Limb (tissue), 2 donors: ENCODE data around the gene TRMT1.
"Not testable (repeated sequence)": the region's sequence is repeated elsewhere in the genome, so short reads cannot be mapped to it uniquely, and the experiment has no call there.

Experiments used
- DNase-seq, 2 donors: peaks; one replicate each; pipeline ENCODE4 v3.0.0-alpha.2; 2016; ENCODE audit errors: extremely low spot score in 2 of 2

TRMT1 gene

GRCh38 chr19:13116282-13117175, at the start of gene TRMT1:
TSS of gene TRMT1 (minus strand) at chr19:13116740. CDS start at chr19:13116399, 341 bp downstream.
- peak; percentile 89 to 93 for DNase-seq

- DNase-seq: not testable (repeated sequence)
Measured at GRCh38 chr19:13166151-13166550, 49.6 kb upstream of the TRMT1 start.

- peak in 1 of 2 donors; percentile 32 for DNase-seq
Measured at GRCh38 chr19:13165162-13165997, 48.8 kb upstream of the TRMT1 start.

- DNase-seq: peak; percentile 80 to 87
Measured at GRCh38 chr19:13164343-13165161, 48.0 kb upstream of the TRMT1 start.

- peak; percentile 64 to 82 for DNase-seq
Measured at GRCh38 chr19:13163609-13164342, 47.2 kb upstream of the TRMT1 start.

GRCh38 chr19:13162724-13163608, 46.4 kb upstream of the TRMT1 start:
- peak; percentile 93 to 95 for DNase-seq

GRCh38 chr19:13160557-13160956, 44.0 kb upstream of the TRMT1 start:
- DNase-seq: no peak

- DNase-seq: no peak
Measured at GRCh38 chr19:13159713-13160112, 43.2 kb upstream of the TRMT1 start.

- DNase-seq: peak; percentile 46 to 87
Measured at GRCh38 chr19:13155472-13156359, 39.2 kb upstream of the TRMT1 start.

- DNase-seq: peak; percentile 36 to 87
Measured at GRCh38 chr19:13154911-13155471, 38.5 kb upstream of the TRMT1 start.

- peak; percentile 80 to 82 for DNase-seq
Measured at GRCh38 chr19:13154241-13154778, 37.8 kb upstream of the TRMT1 start.

GRCh38 chr19:13153569-13154240, 37.2 kb upstream of the TRMT1 start:
- peak; percentile 21 to 64 for DNase-seq

GRCh38 chr19:13152974-13153568, 36.5 kb upstream of the TRMT1 start:
- peak; percentile 94 to 99 for DNase-seq

- no peak for DNase-seq
Measured at GRCh38 chr19:13152356-13152973, 35.9 kb upstream of the TRMT1 start.

- DNase-seq: peak; percentile 98 to 99
Measured at GRCh38 chr19:13151605-13152355, 35.2 kb upstream of the TRMT1 start.
